Choroid plexus epithelial cell (primary cell): ENCODE results near the gene PLK3.
"Not testable (repeated sequence)": the region's sequence is repeated elsewhere in the genome, so short reads cannot be mapped to it uniquely, and the experiment has no call there.

Source experiments
- DNase-seq: peaks from one replicate; pipeline ENCODE4 v3.0.0-alpha.2; 2010; ENCODE audit warnings: low read depth
- H3K4me3 ChIP-seq: 2 replicates; pipeline ENCODE4 v1.5.1; 2011; ENCODE audit warnings: low read depth, mild to moderate bottlenecking, control low read depth, low read length, moderate library complexity
- CTCF ChIP-seq: conservative IDR thresholded peaks from 2 replicates; pipeline ENCODE4 v1.5.1; 2011; ENCODE audit warnings: low read depth, mild to moderate bottlenecking, control low read depth, inconsistent platforms, low read length, moderate library complexity

Gene PLK3

DNA sequence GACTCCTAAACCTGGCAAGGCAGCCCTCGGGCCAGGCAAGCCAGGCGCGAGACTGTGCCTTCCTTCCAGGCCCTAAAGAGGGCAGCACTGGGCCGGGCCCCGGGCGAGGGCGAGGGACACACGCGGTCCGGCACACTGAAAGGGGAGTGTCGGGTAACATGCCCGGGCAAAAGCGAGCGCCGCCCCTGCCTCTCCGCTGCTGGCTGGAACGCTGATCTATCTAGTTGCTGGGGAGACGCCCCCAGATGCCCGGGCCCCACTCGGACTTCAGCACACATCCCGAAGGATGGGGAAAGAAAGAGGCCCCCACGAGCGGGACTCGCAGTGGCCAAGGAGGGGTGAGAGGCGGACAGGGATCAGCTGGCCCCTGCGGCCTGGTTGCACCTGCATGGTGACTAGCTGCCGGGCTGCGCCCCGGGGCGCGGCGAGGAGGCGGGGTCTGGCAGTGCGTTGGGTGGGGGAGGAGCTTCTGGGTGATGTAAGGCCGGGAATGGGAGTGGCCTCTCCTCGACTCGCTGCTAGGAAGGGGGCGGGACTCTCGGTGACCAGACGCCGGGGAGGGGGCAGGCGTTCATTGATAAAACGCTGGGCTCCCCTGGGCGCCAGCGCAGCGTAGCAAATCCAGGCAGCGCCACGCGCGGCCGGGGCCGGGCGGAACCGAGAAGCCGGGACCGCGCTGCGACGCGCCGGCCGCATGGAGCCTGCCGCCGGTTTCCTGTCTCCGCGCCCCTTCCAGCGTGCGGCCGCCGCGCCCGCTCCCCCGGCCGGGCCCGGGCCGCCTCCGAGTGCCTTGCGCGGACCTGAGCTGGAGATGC is at the start of gene PLK3:
TSS of gene PLK3 (plus strand) at position 608 of the 815 bp plus-strand sequence. CDS start at position 695, 87 bp downstream.
- TF ChIP-seq CTCF = peak; percentile 91
- H3K4me3 ChIP-seq = peak within 1 kb of the TSS; percentile 90
- peak; percentile 99 for DNase-seq

GRCh38 chr1:44757420-44757819 is 42.8 kb upstream of the PLK3 start:
- DNase-seq = no peak
- H3K4me3 ChIP-seq = no peak overlapping the region
- TF ChIP-seq CTCF = no peak

- DNase-seq = no peak
- no peak for TF ChIP-seq CTCF
- no peak overlapping the region for H3K4me3 ChIP-seq
Observed at GRCh38 chr1:44759077-44759476, 41.1 kb upstream of the PLK3 start.

GRCh38 chr1:44760876-44761275 is 39.3 kb upstream of the PLK3 start:
- DNase-seq = no peak
- no peak overlapping the region for H3K4me3 ChIP-seq
- no peak for TF ChIP-seq CTCF

GRCh38 chr1:44766421-44766820 is 33.8 kb upstream of the PLK3 start:
- DNase-seq, H3K4me3 ChIP-seq: not testable (repeated sequence)

DNA sequence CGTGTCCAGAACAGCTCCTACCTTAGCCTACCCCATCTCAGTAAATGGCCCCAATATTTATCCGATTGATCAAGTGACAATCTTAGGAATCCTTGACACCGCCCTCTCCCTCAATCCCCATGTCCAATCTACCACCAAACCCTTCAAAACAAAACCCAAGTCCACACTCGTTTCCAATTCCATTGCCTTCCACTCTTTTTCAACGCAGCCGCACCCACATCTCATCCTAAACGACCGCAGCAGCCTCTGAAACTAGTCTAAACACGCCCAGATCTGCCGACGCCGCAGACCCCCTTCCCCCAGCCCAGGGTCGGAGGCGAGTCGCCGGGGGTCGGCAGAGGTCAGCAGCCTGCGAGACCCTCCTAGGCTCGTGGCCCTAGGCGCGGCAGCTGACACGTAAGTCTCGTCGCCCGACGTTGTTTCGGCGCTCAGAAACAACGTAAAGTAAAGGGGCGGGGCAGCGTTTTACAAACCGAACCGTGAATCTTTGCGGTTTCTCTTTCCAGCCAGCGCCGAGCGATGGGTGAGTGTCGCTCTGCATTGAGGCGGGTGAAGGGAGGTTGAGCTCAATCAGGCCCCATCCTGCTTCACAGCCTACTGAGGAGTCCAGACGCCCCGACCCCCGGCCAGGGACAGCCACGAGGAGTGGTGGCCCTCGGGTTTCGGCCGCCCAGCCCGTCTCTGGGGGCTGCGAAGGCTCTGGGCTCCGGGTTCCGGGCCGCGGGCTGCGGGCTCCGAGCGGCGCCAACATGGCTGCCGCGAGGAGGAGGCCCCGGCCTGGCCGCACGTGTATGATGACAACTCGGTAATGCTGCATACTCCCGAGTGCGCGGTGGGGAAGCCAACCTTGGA is 24.9 kb upstream of the PLK3 start, which contains the start of gene RPS8:
TSS of gene RPS8 (plus strand) at position 463 of the 852 bp plus-strand sequence. CDS start at position 520, 57 bp downstream.
- H3K4me3 ChIP-seq = peak within 1 kb of the TSS; percentile 98
- peak; percentile 96 for DNase-seq
- TF ChIP-seq CTCF = no peak
